GM18858 (cell line): ENCODE results near the gene MROH7.
"Not testable (repeated sequence)": the region's sequence is repeated elsewhere in the genome, so short reads cannot be mapped to it uniquely, and the experiment has no call there.

ENCODE experiments used
- ATAC-seq: cut with Tn5 transposase; IDR thresholded peaks from one replicate; pipeline ENCODE4 v1.9.1; 2021; ENCODE audit not compliant: unreplicated experiment

The MROH7 gene

GRCh38 chr1:54609301-54609921 is 32.2 kb upstream of the MROH7 start:
- ATAC-seq, result no peak

GRCh38 chr1:54610048-54610447 is 31.5 kb upstream of the MROH7 start:
- ATAC-seq, result no peak

GRCh38 chr1:54610601-54611580 is 30.7 kb upstream of the MROH7 start:
- ATAC-seq, result no peak

GRCh38 chr1:54611621-54612020 is 30.0 kb upstream of the MROH7 start:
- ATAC-seq, result no peak

- ATAC-seq, result no peak
Observed at GRCh38 chr1:54614024-54614423, 27.6 kb upstream of the MROH7 start.

- ATAC-seq, result no peak
Observed at GRCh38 chr1:54614563-54614962, 27.0 kb upstream of the MROH7 start.

GRCh38 chr1:54615531-54616279 is 25.9 kb upstream of the MROH7 start:
- no peak for ATAC-seq

GRCh38 chr1:54619749-54620148 is 21.8 kb upstream of the MROH7 start:
- no peak for ATAC-seq

GRCh38 chr1:54623216-54624007 is 18.2 kb upstream of the MROH7 start, which contains the start of gene FAM151A:
Gene FAM151A (minus strand): TSS chr1:54623525. CDS start chr1:54623395, 130 bp downstream.
- no peak for ATAC-seq

GRCh38 chr1:54624466-54625464 is 16.8 kb upstream of the MROH7 start:
- ATAC-seq, result no peak

- ATAC-seq, result no peak
Observed at GRCh38 chr1:54627196-54627595, 14.4 kb upstream of the MROH7 start.

GRCh38 chr1:54635804-54636203 is 5.8 kb upstream of the MROH7 start:
- ATAC-seq, result not testable (repeated sequence)

- not testable (repeated sequence) for ATAC-seq
Observed at GRCh38 chr1:54636461-54637446, 4.8 kb upstream of the MROH7 start.

GRCh38 chr1:54640361-54640760 is 1.2 kb upstream of the MROH7 start:
- no peak for ATAC-seq

- ATAC-seq, result no peak
Observed at GRCh38 chr1:54643736-54644135, 2.1 kb downstream of the MROH7 start.

GRCh38 chr1:54645806-54646676 is 4.5 kb downstream of the MROH7 start:
- no peak for ATAC-seq
